C4-2B (cell line): ENCODE results near the gene IYD.

ENCODE experiments used
- H3K27ac ChIP-seq: fragments of 450-650 bp; 2 replicates; pipeline ENCODE4 v1.5.1; 2017
- ZFX ChIP-seq: fragments of 450-650 bp; IDR thresholded peaks from 2 replicates; pipeline ENCODE4 v1.6.1; 2017
- TF ChIP-seq, protein P1 (sequence below): fragments of 450-650 bp; conservative IDR thresholded peaks from 2 replicates; pipeline ENCODE4 v1.5.1; 2017; ENCODE audit warnings: mild to moderate bottlenecking

IYD gene

GRCh38 chr6:150450918-150451317, 82.1 kb downstream of the IYD start:
- H3K27ac ChIP-seq = no peak overlapping the region
- TF ChIP-seq, protein P1, sequence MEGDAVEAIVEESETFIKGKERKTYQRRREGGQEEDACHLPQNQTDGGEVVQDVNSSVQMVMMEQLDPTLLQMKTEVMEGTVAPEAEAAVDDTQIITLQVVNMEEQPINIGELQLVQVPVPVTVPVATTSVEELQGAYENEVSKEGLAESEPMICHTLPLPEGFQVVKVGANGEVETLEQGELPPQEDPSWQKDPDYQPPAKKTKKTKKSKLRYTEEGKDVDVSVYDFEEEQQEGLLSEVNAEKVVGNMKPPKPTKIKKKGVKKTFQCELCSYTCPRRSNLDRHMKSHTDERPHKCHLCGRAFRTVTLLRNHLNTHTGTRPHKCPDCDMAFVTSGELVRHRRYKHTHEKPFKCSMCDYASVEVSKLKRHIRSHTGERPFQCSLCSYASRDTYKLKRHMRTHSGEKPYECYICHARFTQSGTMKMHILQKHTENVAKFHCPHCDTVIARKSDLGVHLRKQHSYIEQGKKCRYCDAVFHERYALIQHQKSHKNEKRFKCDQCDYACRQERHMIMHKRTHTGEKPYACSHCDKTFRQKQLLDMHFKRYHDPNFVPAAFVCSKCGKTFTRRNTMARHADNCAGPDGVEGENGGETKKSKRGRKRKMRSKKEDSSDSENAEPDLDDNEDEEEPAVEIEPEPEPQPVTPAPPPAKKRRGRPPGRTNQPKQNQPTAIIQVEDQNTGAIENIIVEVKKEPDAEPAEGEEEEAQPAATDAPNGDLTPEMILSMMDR = no peak
- no peak for TF ChIP-seq ZFX

GRCh38 chr6:150451807-150452427, 83.1 kb downstream of the IYD start:
- TF ChIP-seq, protein P1 = no peak
- TF ChIP-seq ZFX = no peak
- H3K27ac ChIP-seq = no peak overlapping the region

DNA sequence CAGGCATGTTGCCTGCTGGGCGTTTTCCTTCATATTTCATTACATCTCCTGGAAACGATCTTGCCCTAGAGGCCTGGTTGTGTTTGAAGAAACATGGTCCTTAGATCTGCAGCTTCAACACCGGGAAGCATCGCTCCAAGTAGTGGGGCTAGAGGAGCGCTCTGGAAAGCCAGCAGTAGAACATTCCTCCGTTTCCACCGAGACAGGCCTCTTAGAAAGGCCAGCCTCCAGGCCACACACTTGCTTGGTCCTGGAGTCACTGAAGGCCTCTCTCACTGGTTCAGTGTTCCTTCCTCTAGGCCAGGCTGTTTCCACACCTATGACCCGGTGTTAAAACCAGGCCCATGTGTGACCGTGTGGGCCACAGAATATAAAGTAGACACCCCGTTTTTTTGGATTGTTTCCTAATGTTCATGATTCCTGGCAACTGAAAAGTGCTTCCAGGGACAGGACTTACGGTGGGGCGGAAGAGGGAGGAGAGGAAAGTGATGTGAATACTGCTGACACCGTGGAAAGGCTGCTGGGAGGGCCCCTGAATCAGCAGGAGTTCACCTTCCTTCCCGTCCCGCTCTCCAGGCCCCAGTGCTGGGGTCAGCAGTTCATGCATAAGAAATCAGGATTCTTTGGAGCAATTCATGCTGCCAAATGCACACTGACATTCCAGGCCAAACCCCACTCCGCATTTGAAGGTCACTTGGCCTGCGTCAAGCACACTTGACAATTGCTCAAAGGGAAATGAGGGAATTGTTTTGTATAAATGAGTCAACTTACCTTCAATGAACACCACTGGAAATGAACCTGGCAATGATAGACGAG, 83.8 kb downstream of the IYD start:
- H3K27ac ChIP-seq = no peak overlapping the region
- TF ChIP-seq, protein P1 = no peak
- no peak for TF ChIP-seq ZFX

DNA sequence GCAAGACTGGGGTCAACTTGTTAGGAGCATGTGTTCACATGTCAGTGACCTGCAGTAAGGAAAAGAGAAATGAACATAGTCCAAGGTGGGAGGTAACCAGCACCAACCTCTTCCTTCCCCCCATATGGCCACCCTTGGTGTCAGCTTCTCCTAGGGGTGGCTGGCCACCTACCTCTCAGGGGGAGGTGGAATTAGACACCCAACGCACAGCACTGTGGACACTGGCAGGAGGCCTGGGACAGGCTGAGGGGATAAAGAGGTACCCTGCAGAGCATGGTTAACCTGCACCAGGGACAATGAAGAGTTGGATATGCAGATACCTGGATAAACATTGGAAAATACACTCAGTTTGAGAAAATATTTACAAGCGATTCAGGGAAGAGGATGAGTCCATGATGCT, 84.5 kb downstream of the IYD start:
- TF ChIP-seq, protein P1 = no peak
- TF ChIP-seq ZFX = no peak
- no peak overlapping the region for H3K27ac ChIP-seq
